ENCODE results near the gene ULK4.

The ULK4 gene

DNA sequence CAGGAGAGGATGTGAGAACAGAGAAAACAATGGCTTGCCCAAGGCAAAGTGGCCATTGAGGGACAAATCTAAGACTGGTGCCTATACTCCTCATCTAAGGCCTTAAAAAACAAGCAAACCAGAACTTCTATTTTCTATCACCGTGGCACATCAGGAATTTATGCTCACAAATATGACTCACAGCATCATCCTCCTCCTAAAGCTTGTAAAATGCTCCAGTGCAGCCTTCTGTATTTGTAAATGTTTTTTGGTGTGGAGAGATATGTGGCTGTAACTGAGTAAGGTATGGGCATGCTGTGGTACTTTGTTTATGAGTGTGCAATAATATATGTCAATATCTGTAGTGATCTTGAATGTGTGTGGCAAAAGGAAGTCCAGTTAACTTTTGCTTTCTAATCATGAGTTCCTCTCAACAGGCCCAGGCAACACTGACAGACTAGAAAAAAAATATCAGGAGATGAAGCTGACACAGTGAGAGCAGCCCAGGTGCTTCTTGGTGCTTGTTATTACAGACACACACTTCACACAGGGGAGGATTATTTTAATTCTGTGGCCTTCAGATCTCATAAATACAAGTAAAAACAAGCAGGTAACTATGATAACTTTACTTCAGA, 702.3 kb downstream of the ULK4 start:
- no peak for DNase-seq (ENCODE audit: low spot score)

DNA sequence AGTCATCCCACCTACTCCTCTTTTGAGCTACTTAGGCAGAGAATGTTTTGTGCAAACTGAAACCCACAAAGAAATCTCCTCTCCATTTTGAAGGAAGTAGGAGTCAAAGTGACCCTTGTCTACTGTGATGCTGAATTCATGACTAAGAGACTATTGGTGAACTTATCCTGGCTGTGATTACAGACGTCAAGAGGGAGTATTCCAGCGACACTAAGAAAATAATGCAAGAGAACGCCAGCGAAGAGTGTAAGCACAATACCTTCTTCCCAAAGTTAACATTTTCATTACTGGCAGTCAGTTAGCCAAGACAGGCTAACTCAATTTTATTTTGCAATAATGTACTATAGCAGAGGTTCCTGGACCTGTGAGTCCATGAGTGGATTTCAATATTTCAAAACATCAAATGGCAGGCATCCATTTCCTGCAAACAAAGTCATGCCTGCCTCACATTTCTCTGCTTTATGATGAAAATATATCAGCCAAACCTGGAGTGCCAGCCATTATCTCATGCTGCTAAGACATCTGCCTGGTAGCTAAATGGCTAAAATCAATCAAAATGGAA, 703.6 kb downstream of the ULK4 start:
- DNase-seq (ENCODE audit: low spot score): no peak

DNA sequence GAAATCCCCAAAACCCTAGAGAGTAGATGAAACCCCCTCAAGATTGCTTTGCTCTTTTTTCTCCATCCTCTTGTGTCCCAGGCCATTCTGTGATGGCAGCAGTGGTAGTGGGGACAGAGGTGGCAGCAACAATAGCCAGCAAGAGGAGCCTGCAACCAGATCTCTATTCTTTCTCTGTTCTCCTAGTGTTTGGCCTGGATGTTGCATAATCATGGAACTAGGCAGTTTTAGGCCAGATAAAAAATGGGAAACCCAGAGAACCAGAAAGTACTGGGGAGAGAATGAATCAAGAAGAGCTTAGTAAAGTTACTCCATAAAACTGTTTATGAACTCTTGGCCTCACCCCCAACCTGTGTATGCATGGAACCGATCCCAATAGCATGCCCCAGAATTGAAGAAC, 710.3 kb downstream of the ULK4 start:
- no peak for DNase-seq (ENCODE audit: low spot score)

DNA sequence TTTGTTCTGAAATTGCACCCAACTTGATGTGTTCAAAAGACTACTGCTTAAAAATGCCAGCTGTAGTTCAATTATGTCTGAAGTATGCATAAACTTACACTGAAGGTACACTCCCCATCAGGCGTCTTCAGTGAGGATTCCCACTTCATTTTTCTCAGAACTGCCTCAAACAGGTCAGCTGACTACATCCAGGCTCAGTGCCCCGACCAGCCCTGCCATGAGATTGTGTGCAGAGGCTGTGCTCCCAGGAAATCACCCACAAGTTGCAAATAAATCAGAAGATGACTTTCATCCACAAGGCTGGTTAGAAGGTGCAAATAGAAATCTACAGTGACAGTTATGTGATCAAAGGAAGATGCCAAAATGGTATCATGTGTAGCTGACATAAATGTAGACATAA, 711.1 kb downstream of the ULK4 start:
- DNase-seq (ENCODE audit: low spot score): no peak

DNA sequence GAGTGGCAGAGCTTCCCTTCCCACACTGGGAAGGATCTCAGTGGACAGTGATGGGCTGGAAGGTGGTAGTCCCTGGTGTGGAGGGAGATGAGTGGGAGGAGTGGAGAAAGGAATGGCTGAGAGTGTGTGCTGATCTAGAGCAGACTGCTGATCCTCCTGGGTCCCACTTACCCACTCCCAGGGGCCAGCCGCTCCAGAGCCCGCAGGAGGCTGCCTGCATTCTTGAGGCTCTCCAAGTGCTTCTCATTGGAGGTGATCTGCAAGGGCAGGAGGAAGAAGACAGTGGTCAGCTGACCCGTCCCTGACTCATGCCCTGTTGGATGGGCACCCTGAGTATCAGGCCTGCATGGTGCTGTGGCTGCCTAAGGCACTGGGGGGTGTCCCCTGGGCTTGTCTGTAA, 712.6 kb downstream of the ULK4 start:
- no peak for DNase-seq (ENCODE audit: low spot score)

DNA sequence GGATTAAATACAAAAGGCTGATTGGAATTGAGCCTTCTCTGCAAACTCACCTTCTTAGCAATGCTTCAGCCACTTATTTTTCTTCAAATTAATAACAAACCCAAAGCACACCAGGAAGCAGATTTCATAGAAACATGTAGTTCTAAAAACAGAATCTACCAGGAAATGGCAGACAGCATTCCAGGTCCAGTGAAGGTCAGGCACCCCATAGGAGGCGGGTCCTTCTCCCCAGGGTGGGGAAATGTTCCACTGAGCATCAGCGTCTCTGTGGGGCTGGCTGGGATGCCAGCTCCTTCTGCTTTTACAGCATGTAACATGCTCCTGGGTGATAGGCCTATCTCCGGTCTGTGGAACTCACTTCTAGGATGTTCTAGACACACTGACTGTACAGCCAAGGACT, 713.4 kb downstream of the ULK4 start:
- no peak for DNase-seq (ENCODE audit: low spot score)

DNA sequence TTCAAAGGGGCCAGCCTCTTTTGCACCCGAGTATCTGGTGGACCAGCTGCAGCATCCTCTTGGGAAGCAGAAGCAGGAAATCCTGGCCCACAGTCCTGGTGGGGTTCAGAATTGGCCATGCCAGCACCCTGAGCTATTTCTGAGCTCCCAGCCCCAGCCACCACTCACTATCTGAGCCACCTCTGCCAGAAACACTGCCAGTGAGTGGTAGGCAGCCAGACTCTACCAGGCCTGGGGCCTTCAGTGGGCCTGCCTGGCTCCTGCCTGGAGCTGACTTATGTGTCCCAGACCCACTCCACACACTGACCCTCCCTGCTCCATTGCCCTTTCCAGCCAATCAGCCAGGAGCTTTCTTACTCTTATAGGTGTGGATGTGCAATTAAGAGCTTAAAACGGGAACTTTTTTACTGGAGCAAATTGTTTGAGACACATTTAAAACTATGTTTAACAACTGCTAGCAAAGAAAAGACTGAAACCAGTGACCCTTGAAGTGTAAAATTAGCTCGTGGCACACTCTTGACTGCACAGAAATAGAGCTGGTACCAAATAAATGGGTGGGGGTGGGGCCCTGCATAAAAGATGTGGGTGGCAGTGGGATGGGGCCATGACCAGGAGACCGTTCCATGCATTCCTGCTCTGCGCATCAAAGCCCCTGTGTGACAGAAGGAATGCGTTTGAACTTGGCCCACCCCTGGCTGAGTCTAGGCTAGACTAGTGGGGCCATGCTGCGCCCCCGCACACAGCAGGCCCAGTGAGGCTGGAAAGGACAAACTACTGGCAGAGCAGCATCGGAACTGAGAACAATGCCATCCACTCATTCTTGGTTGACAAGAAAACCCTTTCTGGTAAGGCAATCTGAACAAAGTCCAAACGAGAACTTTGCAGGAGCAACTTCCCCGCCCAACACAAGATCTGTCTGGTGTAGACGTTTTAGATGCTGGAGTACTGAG, 714.6 kb downstream of the ULK4 start:
- DNase-seq (ENCODE audit: low spot score): no peak

- DNase-seq (ENCODE audit: low spot score): no peak
These were observed 717.1 kb downstream of the ULK4 start for GRCh38 chr3:41244620-41245336.

DNA sequence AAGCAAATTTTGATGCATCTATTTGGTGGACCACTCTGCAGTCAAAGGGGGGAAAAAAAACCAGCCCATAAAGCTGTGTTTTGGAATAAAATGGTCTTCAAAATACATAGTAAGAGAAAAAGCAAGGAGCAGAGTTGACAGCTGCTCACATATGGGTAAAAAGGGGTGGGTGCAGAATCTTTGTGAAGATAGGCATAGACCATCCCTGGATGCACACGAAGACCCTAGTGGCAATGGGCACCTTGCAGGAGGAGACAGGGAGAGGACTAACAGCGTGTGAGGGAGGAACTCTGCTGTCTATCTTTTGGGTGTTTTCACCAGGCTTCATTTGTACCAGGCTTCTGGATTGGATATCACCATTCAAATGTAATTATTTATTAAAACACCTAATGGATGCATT, 718.7 kb downstream of the ULK4 start:
- no peak for DNase-seq (ENCODE audit: low spot score)

DNA sequence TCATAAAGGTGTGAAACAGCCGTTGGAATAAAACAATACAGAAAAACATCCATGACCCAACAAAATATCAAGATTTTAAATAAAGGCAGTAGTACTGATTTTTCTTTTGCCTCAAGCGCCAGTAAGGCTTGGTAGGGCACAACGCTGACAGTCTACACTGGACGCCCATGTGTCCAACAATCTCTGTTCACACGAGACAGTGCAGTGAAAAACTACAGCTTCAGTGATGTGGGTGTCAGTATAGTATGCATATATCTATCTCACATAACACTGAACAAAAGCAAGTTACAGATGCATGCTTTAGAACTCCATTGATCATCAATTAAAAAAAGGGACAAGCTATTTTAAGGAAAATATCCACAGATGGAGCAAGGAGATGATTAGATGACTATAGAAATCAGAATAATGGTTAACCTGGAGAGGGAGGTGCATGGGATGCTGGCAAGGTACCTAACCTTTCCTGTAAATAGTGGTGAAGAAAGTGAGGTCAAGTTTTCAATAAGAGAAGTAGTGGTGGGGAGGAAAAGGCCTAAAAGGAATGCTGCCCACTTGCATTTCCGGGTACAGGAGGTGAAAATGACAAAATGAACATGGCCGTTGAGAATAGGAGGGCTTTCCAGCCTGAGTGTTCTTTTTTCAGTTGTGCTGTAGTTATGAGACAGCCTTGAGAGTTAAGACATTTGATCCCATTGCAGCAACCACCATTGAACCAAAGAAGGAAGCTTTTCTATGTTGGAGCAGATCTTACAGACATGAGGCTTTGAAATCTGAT, 719.9 kb downstream of the ULK4 start:
- DNase-seq (ENCODE audit: low spot score): no peak

GRCh38 chr3:41241161-41241560, 720.7 kb downstream of the ULK4 start:
- DNase-seq (ENCODE audit: low spot score): no peak

GRCh38 chr3:41239587-41239986, 722.3 kb downstream of the ULK4 start:
- no peak for DNase-seq (ENCODE audit: low spot score)

GRCh38 chr3:41237907-41238306, 724.0 kb downstream of the ULK4 start:
- no peak for DNase-seq (ENCODE audit: low spot score)

GRCh38 chr3:41236228-41236627, 725.7 kb downstream of the ULK4 start:
- no peak for DNase-seq (ENCODE audit: low spot score)

DNA sequence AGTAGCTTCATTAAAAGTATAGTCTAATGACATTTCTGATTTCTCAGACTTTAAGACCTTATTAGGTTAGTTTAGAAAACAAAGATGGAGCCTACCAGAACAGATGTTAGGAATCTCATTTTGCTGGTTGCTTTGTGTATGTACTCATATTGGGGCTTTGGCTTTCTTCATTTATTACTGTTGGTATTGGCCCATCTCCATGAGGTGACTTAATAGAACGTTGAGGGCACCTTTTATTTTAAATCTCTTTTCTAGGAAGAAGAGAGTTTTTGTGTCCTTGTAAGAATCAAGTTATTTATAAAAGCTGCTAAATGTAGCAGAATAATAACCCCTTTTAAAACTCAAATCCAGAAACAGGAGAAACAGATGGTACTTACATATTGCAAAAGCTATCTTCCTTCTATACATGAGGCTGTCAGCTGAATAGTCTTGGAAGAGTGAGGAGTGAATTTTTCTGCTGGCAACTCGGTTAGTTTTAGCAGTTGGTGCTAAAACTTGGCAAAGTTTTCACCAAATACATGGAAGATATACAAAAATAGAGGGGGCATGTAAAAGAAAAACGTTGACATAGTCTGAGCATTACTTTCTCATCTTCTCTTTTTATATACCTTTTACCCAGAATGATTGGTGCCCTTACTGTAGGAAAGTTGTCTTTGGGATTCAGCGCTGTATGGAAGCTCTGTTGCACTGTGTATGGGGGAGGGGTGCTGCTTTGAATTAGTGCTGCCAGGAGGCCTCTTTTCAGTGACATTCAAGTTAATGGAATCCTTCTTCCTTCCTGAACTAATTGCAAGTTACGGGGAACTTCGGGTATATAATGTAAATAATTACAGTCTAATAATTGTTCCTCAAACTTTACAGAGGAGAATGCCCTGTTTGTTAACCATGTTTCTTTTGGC, 726.8 kb downstream of the ULK4 start:
- no peak for DNase-seq (ENCODE audit: low spot score)

DNA sequence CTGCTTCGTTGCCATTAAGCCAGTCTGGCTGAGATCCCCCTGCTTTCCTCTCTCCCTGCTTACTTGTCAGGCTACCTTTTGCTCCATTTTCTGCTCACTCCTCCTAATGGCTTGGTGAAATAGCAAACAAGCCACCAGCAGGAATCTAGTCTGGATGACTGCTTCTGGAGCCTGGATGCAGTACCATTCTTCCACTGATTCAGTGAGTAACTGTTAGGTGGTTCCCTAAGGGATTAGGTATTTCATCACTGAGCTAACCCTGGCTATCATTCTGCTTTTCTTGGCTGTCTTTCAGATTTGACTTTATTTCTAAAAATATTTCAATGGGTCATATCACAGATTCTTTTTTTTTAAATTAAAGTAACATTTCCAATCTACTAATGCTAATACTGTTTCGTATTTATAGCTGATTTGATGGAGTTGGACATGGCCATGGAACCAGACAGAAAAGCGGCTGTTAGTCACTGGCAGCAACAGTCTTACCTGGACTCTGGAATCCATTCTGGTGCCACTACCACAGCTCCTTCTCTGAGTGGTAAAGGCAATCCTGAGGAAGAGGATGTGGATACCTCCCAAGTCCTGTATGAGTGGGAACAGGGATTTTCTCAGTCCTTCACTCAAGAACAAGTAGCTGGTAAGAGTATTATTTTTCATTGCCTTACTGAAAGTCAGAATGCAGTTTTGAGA, 737.6 kb downstream of the ULK4 start:
- DNase-seq (ENCODE audit: low spot score): no peak

DNA sequence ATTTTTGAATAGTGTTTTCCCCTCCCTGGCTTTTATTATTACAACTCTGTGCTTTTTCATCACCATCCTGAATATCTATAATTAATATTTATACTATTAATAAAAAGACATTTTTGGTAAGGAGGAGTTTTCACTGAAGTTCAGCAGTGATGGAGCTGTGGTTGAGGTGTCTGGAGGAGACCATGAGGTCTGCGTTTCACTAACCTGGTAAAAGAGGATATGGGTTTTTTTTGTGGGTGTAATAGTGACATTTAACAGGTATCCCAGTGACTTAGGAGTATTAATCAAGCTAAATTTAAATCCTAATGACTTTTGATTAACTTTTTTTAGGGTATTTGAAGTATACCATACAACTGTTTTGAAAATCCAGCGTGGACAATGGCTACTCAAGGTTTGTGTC, 738.2 kb downstream of the ULK4 start:
- no peak for DNase-seq (ENCODE audit: low spot score)

GRCh38 chr3:41223078-41223477, 738.8 kb downstream of the ULK4 start:
- DNase-seq (ENCODE audit: low spot score): no peak

GRCh38 chr3:41222501-41222900, 739.4 kb downstream of the ULK4 start:
- DNase-seq (ENCODE audit: low spot score): no peak

DNA sequence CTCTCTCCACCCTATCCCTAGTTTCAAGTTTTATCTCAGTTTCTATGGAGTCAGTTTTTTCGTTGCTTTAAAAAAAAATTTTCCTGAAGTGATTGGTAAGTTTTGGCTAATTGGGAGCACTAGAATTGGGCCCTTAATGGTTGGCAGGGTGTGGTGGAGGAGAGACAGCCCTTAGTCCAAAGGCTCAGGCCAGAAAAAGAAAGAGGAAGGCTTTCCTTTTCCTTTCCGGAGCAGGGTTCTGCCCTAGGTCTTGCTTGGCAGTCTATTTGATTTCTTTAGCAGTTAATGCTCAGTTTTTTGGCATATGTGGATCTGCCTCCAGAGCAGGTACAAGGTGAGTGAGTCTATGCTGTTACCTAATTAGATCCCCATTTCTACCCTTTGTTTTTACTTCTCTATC, 739.9 kb downstream of the ULK4 start:
- no peak for DNase-seq (ENCODE audit: low spot score)

All from kidney capillary endothelial cell (primary cell).